Type B pancreatic cell (in vitro differentiated cells): ENCODE results near the gene ASIC2. TPM values are rescaled to one million over a fixed set of nuclear protein-coding genes. Genes with fewer than 3 reads are reported as not detected.

Experiments
- DNase-seq: peaks from one replicate; pipeline ENCODE4 v3.0.0; 2021; ENCODE audit warnings: mixed read lengths; ENCODE audit not compliant: unreplicated experiment; ENCODE audit errors: extremely low spot score
- H3K27ac Mint-ChIP-seq: 2 replicates; pipeline ENCODE4 v1.8.0; 2021; ENCODE audit warnings: mild to moderate bottlenecking, mixed read lengths
- H3K27me3 Mint-ChIP-seq: 2 replicates; pipeline ENCODE4 v1.8.0; 2021; ENCODE audit warnings: mixed read lengths
- H3K36me3 Mint-ChIP-seq: 2 replicates; pipeline ENCODE4 v1.8.0; 2021; ENCODE audit warnings: mixed read lengths
- H3K4me1 Mint-ChIP-seq: one replicate; pipeline ENCODE4 v1.8.0; 2021; ENCODE audit warnings: mixed read lengths; ENCODE audit not compliant: unreplicated experiment
- H3K4me3 Mint-ChIP-seq: 2 replicates; pipeline ENCODE4 v1.8.0; 2021; ENCODE audit warnings: mild to moderate bottlenecking, mixed read lengths
- H3K9me3 Mint-ChIP-seq: 2 replicates; pipeline ENCODE4 v1.8.0; 2021; ENCODE audit warnings: mixed read lengths
- total RNA-seq: library from RNA; stranded (reverse); gene quantifications from 2 replicates; pipeline ENCODE4 v1.2.1, GENCODE V29; 2021; ENCODE audit warnings: low replicate concordance
- TF ChIP-seq, protein P1 (sequence below): fragments of 200-600 bp; sonication (generic); conservative IDR thresholded peaks from 2 replicates; pipeline ENCODE4 v1.5.0; 2021; ENCODE audit warnings: antibody characterized with exemption, mild to moderate bottlenecking

The ASIC2 gene
- total RNA-seq, 1 donor from 2014 or later, result 3.4 TPM

DNA sequence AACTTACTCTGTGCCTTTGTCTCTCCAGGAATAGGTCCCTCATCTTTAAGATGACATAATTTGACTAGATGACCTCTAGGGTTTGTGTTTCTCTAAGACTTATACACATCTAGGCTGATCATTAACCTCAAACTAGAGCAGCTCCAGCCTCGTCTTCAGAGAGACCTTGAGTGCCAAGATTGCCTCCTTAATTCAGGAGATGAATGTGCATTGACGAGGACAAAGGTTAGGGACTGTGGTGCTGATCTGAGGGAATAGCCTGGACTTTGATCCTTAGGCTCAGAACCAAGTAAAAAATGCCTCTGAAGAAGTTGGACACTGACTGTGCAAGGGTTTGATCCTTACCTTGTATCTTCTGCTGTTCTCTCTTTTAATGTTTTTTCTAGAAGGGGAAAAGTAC, 17.2 kb upstream of the ASIC2 start:
- Mint-ChIP-seq H3K36me3 (no peaks in the 10 kb centered on the region), H3K27me3 (peaks cover 67% of the 10 kb centered on the region), H3K4me1 (no peaks in the 10 kb centered on the region), H3K4me3 (no peak overlapping the region), H3K9me3 (no peaks in the 10 kb centered on the region), H3K27ac (no peak overlapping the region)
- no peak for DNase-seq
- TF ChIP-seq, protein P1, sequence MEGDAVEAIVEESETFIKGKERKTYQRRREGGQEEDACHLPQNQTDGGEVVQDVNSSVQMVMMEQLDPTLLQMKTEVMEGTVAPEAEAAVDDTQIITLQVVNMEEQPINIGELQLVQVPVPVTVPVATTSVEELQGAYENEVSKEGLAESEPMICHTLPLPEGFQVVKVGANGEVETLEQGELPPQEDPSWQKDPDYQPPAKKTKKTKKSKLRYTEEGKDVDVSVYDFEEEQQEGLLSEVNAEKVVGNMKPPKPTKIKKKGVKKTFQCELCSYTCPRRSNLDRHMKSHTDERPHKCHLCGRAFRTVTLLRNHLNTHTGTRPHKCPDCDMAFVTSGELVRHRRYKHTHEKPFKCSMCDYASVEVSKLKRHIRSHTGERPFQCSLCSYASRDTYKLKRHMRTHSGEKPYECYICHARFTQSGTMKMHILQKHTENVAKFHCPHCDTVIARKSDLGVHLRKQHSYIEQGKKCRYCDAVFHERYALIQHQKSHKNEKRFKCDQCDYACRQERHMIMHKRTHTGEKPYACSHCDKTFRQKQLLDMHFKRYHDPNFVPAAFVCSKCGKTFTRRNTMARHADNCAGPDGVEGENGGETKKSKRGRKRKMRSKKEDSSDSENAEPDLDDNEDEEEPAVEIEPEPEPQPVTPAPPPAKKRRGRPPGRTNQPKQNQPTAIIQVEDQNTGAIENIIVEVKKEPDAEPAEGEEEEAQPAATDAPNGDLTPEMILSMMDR, result no peak

DNA sequence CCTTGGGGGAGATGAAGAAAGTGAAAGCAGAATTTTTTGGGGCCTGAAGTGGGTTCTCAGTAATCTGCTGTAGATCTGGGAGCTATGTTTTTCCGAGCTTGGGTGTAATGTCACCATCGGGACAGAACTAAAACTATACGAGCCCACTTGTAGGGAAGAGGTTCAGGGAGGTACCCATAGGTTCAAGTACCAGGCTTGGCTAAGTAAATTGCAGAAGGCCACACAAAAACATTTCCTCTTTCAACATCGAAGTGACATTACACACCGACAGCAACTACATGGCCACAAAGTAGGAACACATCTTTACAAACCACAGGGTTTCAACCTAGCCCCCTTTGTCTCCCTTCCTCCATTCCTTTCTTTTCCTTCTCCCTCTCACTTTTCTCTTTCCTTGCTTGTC, 10.2 kb upstream of the ASIC2 start:
- no peak for DNase-seq
- Mint-ChIP-seq H3K27me3 (peaks cover 58% of the 10 kb centered on the region), H3K4me1 (no peaks in the 10 kb centered on the region), H3K36me3 (no peaks in the 10 kb centered on the region), H3K27ac (no peak overlapping the region), H3K4me3 (no peak overlapping the region), H3K9me3 (no peaks in the 10 kb centered on the region)
- TF ChIP-seq, protein P1, result no peak

DNA sequence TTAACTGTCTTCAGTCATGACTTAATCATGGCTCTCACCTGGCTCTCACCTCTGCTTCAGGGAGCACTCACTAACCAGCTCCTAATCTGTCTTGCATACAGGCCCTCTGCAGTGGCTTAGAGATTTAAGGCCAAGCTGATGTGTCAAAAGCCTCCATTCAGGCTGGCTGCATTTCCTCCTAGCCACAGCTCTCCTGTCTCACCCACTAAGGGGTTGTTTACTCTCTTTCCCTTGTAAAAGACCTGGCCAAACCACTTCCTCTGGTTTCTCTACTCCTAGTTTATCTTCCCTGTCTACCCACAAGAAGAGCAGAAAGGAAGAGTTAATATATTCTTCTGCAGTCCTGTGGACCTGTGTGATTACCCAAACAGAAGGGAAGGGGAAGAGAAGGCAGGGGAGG, 9.3 kb upstream of the ASIC2 start:
- DNase-seq, result no peak
- Mint-ChIP-seq H3K27ac (no peak overlapping the region), H3K4me3 (no peak overlapping the region), H3K9me3 (no peaks in the 10 kb centered on the region), H3K36me3 (no peaks in the 10 kb centered on the region), H3K4me1 (no peaks in the 10 kb centered on the region), H3K27me3 (peaks cover 52% of the 10 kb centered on the region)
- TF ChIP-seq, protein P1, result no peak

DNA sequence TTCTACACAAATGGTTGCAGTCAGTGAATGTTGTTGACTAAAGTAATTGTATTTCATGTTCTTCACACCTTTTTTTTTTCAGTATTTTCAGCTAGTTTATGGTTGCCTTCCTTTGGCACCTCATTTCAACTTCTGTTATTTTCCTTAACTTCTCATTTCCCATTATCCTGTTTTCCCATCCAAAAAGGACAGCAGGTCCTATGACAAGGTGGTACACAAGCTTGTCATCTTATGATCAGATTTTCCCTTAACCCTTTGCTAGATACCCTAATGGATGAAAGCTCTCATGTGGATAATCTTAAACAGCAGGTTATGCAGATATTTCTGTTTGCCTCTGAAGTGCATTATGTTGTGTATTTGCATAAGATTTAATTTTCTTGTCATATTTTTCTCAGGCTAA, 7.1 kb upstream of the ASIC2 start:
- DNase-seq, result no peak
- no peak overlapping the region for H3K4me3 Mint-ChIP-seq
- no peaks in the 10 kb centered on the region for H3K4me1 Mint-ChIP-seq
- TF ChIP-seq, protein P1, result no peak
- H3K36me3 Mint-ChIP-seq, result no peaks in the 10 kb centered on the region
- H3K27me3 Mint-ChIP-seq, result peaks cover 54% of the 10 kb centered on the region
- no peaks in the 10 kb centered on the region for H3K9me3 Mint-ChIP-seq
- H3K27ac Mint-ChIP-seq, result no peak overlapping the region

DNA sequence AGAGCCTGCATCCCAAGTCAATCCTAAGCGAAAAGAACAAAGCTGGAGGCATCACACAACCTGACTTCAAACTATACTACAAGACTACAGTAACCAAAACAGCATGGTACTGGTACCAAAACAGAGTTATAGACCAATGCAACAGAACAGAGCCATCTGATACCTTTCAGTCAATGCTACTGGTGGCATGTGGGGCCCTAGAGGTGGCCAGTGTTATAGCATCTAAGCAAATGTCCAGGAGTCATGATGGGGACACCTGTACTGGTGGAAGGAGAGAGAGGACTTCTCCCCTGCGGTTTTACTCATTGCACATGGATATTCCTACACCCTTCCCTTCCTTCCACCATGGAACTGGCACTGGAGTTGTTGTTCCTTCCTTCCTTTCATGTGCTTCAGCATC, 6.0 kb upstream of the ASIC2 start:
- TF ChIP-seq, protein P1, result no peak
- DNase-seq, result no peak
- Mint-ChIP-seq H3K4me3 (no peak overlapping the region), H3K27ac (no peak overlapping the region), H3K9me3 (no peaks in the 10 kb centered on the region), H3K4me1 (no peaks in the 10 kb centered on the region), H3K27me3 (peaks cover 61% of the 10 kb centered on the region), H3K36me3 (no peaks in the 10 kb centered on the region)

DNA sequence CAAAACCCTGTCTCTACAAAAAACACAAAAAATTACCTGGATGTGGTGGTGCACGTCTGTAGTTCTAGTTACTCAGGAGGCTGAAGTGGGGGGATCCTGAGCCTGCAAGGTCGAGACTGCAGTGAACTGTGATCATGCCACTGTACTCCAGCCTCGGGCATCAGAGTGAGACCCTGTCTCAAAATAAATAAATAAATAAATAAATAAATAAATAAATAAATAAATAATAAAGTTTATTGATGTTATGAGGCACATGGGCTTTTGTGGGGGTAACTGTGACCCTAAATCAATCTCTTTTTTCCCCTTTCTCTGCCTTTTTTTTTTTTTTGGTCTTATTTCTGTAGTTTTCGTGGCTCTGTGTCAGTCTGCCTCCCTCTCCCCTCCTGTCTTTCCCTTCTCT, 4.5 kb upstream of the ASIC2 start:
- Mint-ChIP-seq H3K4me3 (no peak overlapping the region), H3K27ac (no peak overlapping the region), H3K4me1 (no peaks in the 10 kb centered on the region), H3K27me3 (peaks cover 63% of the 10 kb centered on the region), H3K9me3 (no peaks in the 10 kb centered on the region), H3K36me3 (no peaks in the 10 kb centered on the region)
- TF ChIP-seq, protein P1, result no peak
- DNase-seq, result no peak
